GM13976 (cell line): Measurements from ENCODE around the gene ZNF500.
"Not testable (repeated sequence)": the region's sequence is repeated elsewhere in the genome, so short reads cannot be mapped to it uniquely, and the experiment has no call there.

ENCODE experiments used
- DNase-seq: peaks from one replicate; pipeline ENCODE4 v3.0.0; 2012; ENCODE audit warnings: low spot score
- in situ Hi-C: fragments of 300-500 bp; cut with MboI; formaldehyde crosslinking; loops from one replicate; pipeline ENCODE4 v1.12.0; 2022; ENCODE audit warnings: low sequenced_read_pairs, mixed read lengths, inconsistent platforms; ENCODE audit not compliant: unreplicated experiment
- TF ChIP-seq, protein P1 (sequence below): IDR thresholded peaks from 2 replicates; pipeline ENCODE4 v1.5.1; 2012; ENCODE audit warnings: borderline replicate concordance, mild to moderate bottlenecking; ENCODE audit not compliant: insufficient read depth; ENCODE audit errors: extremely low read depth, missing control alignments, control extremely low read depth

ZNF500 gene

DNA sequence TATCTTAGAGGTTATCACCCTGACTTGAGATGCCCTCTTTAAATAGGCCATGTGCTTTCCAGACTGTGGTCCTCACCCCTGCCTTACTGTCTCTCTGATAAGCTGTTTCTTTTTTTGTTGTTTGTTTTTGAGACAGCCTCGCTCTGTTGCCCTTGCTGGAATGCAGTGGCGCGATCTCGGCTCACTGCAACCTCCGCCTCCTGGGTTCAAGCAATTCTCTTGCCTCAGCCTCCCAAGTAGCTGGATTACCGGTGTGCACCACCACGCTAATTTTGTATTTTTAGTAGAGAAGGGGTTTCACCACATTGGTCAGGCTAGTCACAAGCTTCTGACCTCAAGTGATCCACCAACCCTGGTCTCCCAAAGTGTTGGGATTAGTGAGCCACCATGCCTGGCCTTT is 21.9 kb upstream of the ZNF500 start:
- no peak for DNase-seq
- TF ChIP-seq, protein P1, sequence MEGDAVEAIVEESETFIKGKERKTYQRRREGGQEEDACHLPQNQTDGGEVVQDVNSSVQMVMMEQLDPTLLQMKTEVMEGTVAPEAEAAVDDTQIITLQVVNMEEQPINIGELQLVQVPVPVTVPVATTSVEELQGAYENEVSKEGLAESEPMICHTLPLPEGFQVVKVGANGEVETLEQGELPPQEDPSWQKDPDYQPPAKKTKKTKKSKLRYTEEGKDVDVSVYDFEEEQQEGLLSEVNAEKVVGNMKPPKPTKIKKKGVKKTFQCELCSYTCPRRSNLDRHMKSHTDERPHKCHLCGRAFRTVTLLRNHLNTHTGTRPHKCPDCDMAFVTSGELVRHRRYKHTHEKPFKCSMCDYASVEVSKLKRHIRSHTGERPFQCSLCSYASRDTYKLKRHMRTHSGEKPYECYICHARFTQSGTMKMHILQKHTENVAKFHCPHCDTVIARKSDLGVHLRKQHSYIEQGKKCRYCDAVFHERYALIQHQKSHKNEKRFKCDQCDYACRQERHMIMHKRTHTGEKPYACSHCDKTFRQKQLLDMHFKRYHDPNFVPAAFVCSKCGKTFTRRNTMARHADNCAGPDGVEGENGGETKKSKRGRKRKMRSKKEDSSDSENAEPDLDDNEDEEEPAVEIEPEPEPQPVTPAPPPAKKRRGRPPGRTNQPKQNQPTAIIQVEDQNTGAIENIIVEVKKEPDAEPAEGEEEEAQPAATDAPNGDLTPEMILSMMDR: no peak
- in situ Hi-C loops: no loop called here

- in situ Hi-C loops: no loop called here
- TF ChIP-seq, protein P1: no peak
These were observed 21.5 kb upstream of the ZNF500 start for GRCh38 chr16:4788489-4788889.

DNA sequence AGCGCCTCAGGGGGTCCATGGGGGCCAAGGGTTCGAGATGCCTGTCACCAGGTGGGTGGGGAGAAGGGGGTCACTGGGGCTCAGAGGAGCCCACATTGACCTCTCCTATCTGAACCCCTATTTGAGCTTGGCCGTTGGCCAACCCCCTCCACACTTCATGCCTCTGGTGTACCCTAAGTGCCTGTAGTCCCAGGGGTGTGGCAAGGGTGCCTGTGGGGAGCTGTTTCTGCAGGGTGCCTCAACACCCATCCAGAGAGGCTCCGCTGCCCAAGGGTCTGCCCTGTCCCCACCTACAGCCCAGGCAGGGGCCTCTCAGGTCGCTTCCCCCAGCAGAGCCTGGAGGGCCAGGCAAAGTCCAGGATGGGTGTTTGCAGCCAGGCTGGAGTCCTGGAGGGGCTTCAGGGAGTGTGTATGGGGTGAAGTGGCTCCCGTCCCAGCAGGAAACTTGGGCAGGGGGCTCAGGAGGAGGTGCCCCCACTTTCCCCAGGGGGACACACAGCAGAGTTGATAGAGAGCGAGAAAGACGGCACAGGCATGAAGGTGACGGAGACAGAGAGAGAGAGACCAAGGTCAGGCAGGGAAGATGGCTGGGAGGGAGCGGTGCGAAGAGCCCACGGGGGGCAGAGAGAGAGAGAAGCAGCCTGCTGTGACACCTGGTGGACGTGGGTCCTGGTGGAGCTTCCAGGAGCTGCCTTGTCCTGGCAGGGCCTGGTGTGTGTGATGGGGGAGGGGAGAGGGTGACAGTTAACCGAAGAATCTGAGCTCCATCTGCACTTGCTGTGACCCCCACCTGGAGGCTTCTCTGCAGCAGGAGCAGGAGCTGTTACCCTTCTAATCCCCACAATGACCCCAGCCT is 20.9 kb upstream of the ZNF500 start, which contains the start of gene SEPTIN12:
Gene SEPTIN12, minus strand, starts transcription at position 719 of the 856 bp plus-strand sequence. Its CDS starts 700 bp downstream, at position 19.
- DNase-seq: no peak
- TF ChIP-seq, protein P1: no peak
- in situ Hi-C loops: no loop called here

More at GRCh38 chr16:4788489-4788889, 21.5 kb upstream of the ZNF500 start:
- DNase-seq: no peak

DNA sequence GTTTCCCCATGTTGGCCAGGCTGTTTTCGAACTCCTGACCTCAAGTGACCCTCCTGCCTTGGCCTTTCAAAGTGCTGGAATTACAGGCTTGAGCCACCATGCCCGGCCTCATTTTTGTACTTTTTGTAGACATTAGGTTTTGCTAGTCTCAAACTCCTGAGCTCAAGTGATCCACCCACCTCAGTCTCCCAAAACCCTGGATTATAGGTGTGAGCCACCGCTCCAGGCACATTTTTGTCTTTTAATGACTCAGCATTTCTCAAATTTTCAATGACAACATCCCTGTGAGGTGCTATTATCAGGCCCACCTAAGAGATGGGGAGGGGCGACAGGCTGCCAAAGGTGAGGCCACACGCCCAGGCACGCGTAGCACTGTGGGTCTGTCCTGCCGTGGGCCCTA is 20.1 kb upstream of the ZNF500 start:
- DNase-seq: no peak
- in situ Hi-C loops: no loop called here
- TF ChIP-seq, protein P1: no peak

GRCh38 chr16:4785758-4786433 is 18.9 kb upstream of the ZNF500 start:
- in situ Hi-C loops: no loop called here
- DNase-seq: no peak
- TF ChIP-seq, protein P1: no peak

DNA sequence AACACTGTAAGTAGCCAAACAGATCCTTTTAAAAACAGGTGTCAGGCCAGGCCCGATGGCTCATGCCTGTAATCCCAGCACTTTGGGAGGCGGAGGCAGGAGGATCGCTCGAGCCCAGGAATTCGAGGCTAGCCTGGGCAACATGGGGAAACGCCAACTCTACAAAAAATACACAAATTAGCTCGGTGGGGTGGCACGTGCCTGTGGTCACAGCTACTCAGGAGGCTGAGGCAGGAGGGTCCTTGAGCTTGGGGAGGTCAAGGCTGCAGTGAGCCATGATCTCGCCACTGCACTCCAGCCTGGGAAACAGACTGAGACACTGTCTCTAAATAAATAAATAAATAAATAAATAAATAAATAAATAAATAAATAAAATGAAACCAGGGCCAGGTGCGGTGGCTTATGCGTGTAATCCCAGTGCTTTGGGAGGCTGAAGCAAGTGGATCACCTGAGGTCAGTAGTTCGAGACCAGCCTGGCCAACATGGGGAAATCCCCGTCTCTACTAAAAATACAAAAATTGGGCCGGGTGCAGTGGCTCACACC is 17.6 kb upstream of the ZNF500 start:
- DNase-seq, in situ Hi-C loops: not testable (repeated sequence)
